C4-2B (cell line): Measurements from ENCODE around the gene LRRC46.

ENCODE experiments used
- ZFX ChIP-seq: fragments of 450-650 bp; IDR thresholded peaks from 2 replicates; pipeline ENCODE4 v1.6.1; 2017
- TF ChIP-seq, protein P1 (sequence below): fragments of 450-650 bp; conservative IDR thresholded peaks from 2 replicates; pipeline ENCODE4 v1.5.1; 2017; ENCODE audit warnings: mild to moderate bottlenecking

DNA sequence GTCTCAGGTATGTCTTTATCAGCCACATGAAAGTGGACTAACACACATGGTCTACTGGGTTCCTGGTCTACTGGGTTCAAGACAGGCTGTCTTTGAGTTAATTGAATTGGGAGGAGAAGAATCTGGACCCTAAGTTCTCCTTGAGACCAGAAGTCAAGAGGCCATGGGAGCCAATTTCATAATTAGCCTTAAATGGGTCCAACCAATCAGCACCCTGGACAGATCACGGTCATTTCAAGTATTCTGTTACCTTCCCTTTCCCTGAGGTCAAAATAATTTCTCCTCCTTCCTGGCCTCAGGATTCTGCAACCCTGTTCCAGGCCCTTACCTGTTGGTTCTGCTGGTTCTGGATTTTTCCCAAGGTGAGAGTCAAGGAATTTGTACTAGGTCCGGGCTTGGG, 33.7 kb upstream of the LRRC46 start:
- TF ChIP-seq, protein P1, sequence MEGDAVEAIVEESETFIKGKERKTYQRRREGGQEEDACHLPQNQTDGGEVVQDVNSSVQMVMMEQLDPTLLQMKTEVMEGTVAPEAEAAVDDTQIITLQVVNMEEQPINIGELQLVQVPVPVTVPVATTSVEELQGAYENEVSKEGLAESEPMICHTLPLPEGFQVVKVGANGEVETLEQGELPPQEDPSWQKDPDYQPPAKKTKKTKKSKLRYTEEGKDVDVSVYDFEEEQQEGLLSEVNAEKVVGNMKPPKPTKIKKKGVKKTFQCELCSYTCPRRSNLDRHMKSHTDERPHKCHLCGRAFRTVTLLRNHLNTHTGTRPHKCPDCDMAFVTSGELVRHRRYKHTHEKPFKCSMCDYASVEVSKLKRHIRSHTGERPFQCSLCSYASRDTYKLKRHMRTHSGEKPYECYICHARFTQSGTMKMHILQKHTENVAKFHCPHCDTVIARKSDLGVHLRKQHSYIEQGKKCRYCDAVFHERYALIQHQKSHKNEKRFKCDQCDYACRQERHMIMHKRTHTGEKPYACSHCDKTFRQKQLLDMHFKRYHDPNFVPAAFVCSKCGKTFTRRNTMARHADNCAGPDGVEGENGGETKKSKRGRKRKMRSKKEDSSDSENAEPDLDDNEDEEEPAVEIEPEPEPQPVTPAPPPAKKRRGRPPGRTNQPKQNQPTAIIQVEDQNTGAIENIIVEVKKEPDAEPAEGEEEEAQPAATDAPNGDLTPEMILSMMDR, result no peak
- TF ChIP-seq ZFX, result no peak
